Aorta (tissue), 5 donors: ENCODE measurements around the gene FKBP1C. TPM values are rescaled to one million over a fixed set of nuclear protein-coding genes. Genes with fewer than 3 reads are reported as not detected.
"Not testable (repeated sequence)": the region's sequence is repeated elsewhere in the genome, so short reads cannot be mapped to it uniquely, and the experiment has no call there.

Experiments used
- ATAC-seq: fragments of 200-7000 bp; cut with Tn5 transposase; one replicate; pipeline ENCODE4 v1.9.1; 2022; ENCODE audit warnings: moderate library complexity; ENCODE audit not compliant: low FRiP score
- DNase-seq, 2 donors: peaks; one replicate each; pipeline ENCODE4 v3.0.0-alpha.2; 2020
- H3K27ac ChIP-seq, 2 donors: one replicate each; pipeline ENCODE4 v1.5.1; 2013; ENCODE audit warnings: low read length in 2 of 2, mild to moderate bottlenecking in 2 of 2, moderate library complexity in 2 of 2, control low read depth in 1 of 2, inconsistent platforms in 1 of 2, low read depth in 1 of 2
- H3K27me3 ChIP-seq, 2 donors: one replicate each; pipeline ENCODE4 v1.6.1; 2013; ENCODE audit warnings: control low read depth in 1 of 2, low read length in 1 of 2, mild to moderate bottlenecking in 1 of 2, moderate library complexity in 1 of 2; ENCODE audit not compliant: insufficient read depth in 2 of 2, control insufficient read depth in 1 of 2
- H3K36me3 ChIP-seq, 2 donors: one replicate each; pipeline ENCODE4 v1.6.1; 2013; ENCODE audit warnings: control low read depth in 1 of 2, low read length in 1 of 2, mild to moderate bottlenecking in 1 of 2; ENCODE audit not compliant: insufficient read depth in 2 of 2, control insufficient read depth in 1 of 2
- H3K4me1 ChIP-seq, 2 donors: one replicate each; pipeline ENCODE4 v1.6.1; 2013; ENCODE audit warnings: low read length in 2 of 2, control low read depth in 1 of 2, mild to moderate bottlenecking in 1 of 2, moderate library complexity in 1 of 2; ENCODE audit not compliant: insufficient read depth in 2 of 2, control insufficient read depth in 1 of 2
- H3K4me3 ChIP-seq, 2 donors: one replicate each; pipeline ENCODE4 v1.5.1; 2013; ENCODE audit warnings: low read length in 2 of 2, control low read depth in 1 of 2, mild to moderate bottlenecking in 1 of 2
- H3K9me3 ChIP-seq: one replicate; pipeline ENCODE4 v1.6.1; 2013; ENCODE audit warnings: mild to moderate bottlenecking, low read length; ENCODE audit not compliant: control insufficient read depth
- WGBS, 2 donors: extraction: QIAGEN DNeasy Blood & Tissue Kit; methylation state at CpG; one replicate each; pipeline ENCODE4 v1.1.7; 2013; 5-methylcytosine and 5-hydroxymethylcytosine counted together
- intact Hi-C, 2 donors: fragments of 100-400 bp; cut with DNase I; formaldehyde crosslinking; loops; one replicate each; pipeline versions ENCODE4 v1.14.2 to v1.15.0; 2022
- long read RNA-seq, 2 donors: library from polyadenylated mRNA; unstranded; transcript quantifications; one replicate each; pipeline ENCODE4 v2.0.0, GENCODE V29; 2020 to 2021
- polyA plus RNA-seq, 2 donors: library from polyadenylated mRNA; stranded (reverse); fragments of 200-250 nt; gene quantifications; one replicate each; pipeline ENCODE4 v1.2.3, GENCODE V29; 2013
- total RNA-seq, 2 donors: library from RNA; stranded (reverse); fragmentation: NEBNext Ultra II Directional; extraction: Animal tissue kit (Norgen Biotek cat#: 25700); gene quantifications; one replicate each; pipeline ENCODE4 v1.2.1, GENCODE V29; 2021
- donor health status: healthy with polysubstance abuse.
- donor health status: Bipolar disorder and iron deficiency.
- donor health status: DM: no; HTN: no; CAD: no.
- donor health status: DM: no; HTN: no; CAD: no.
- donor health status: DM: yes; HTN: yes; CAD: no.

FKBP1C gene
- total RNA-seq (1 to 10 TPM in 1 of 2 donors, not detected in 1; 1.6 TPM), polyA plus RNA-seq (under 1 TPM; 0.38 to 0.54 TPM)
- long read RNA-seq, donor 1 = 0 reads
- long read RNA-seq, donor 2 = 0 reads

GRCh38 chr6:63211343-63211742, at the start of gene FKBP1C:
TSS of gene FKBP1C (plus strand) at chr6:63211469.
- H3K4me1 ChIP-seq, H3K27ac ChIP-seq, intact Hi-C loops, DNase-seq, H3K27me3 ChIP-seq, ATAC-seq, H3K4me3 ChIP-seq, H3K9me3 ChIP-seq, H3K36me3 ChIP-seq: not testable (repeated sequence)
- 92 to 95% methylated on average over 26 to 27 of the region's 27 CpGs for WGBS, 2 donors

- ATAC-seq, H3K4me3 ChIP-seq, H3K4me1 ChIP-seq, intact Hi-C loops, DNase-seq, H3K27me3 ChIP-seq, H3K27ac ChIP-seq, H3K9me3 ChIP-seq, H3K36me3 ChIP-seq: not testable (repeated sequence)
- WGBS, 2 donors = 86 to 89% methylated on average over 35 to 37 of the region's 37 CpGs
Measured at GRCh38 chr6:63164047-63164803, 47.0 kb upstream of the FKBP1C start.

- H3K27me3 ChIP-seq = no peaks in the 10 kb centered on the region
- ATAC-seq (no peak), DNase-seq (no peak)
- H3K4me1 ChIP-seq = no peaks in the 10 kb centered on the region
- no peaks in the 10 kb centered on the region for H3K9me3 ChIP-seq
- no peak overlapping the region for H3K4me3 ChIP-seq
- 73 to 78% methylated on average over 1 of the region's 1 CpG for WGBS, 2 donors
- no peaks in the 10 kb centered on the region for H3K36me3 ChIP-seq
- no peak overlapping the region for H3K27ac ChIP-seq
- intact Hi-C loops = loop anchor here in 1 of 2 donors (10.0 kb wide), 1 partner anchor 511 kb away; no protein-coding TSS in a partner anchor
Measured at GRCh38 chr6:63174173-63174572, 37.1 kb upstream of the FKBP1C start.

- intact Hi-C loops = loop anchor here in 1 of 2 donors (10.0 kb wide), 1 partner anchor 509 kb away; no protein-coding TSS in a partner anchor
- Histone ChIP-seq H3K36me3 (no peaks in the 10 kb centered on the region), H3K27me3 (no peaks in the 10 kb centered on the region), H3K4me3 (no peak overlapping the region), H3K9me3 (no peaks in the 10 kb centered on the region), H3K4me1 (no peaks in the 10 kb centered on the region), H3K27ac (no peak overlapping the region)
- no peak for DNase-seq
- 66 to 70% methylated on average over 5 of the region's 5 CpGs for WGBS, 2 donors
- no peak for ATAC-seq
Measured at GRCh38 chr6:63176181-63176580, 35.1 kb upstream of the FKBP1C start.

GRCh38 chr6:63180367-63180766, 30.9 kb upstream of the FKBP1C start:
- H3K27ac ChIP-seq = no peak overlapping the region
- no peak overlapping the region for H3K4me3 ChIP-seq
- H3K27me3 ChIP-seq = no peaks in the 10 kb centered on the region
- ATAC-seq (no peak), DNase-seq (no peak)
- no peaks in the 10 kb centered on the region for H3K4me1 ChIP-seq
- no peaks in the 10 kb centered on the region for H3K9me3 ChIP-seq
- intact Hi-C loops = no loop called here
- no peaks in the 10 kb centered on the region for H3K36me3 ChIP-seq

- ATAC-seq = no peak
- no peak overlapping the region for H3K4me3 ChIP-seq
Measured at GRCh38 chr6:63186970-63187369, 24.3 kb upstream of the FKBP1C start.

GRCh38 chr6:63188828-63189227, 22.4 kb upstream of the FKBP1C start:
- intact Hi-C loops = no loop called here
- H3K4me1 ChIP-seq = no peaks in the 10 kb centered on the region
- H3K9me3 ChIP-seq = no peaks in the 10 kb centered on the region
- H3K27me3 ChIP-seq = no peaks in the 10 kb centered on the region
- no peak overlapping the region for H3K27ac ChIP-seq
- H3K36me3 ChIP-seq = no peaks in the 10 kb centered on the region
- H3K4me3 ChIP-seq = no peak overlapping the region
- DNase-seq (no peak), ATAC-seq (no peak)

More at GRCh38 chr6:63186970-63187369, 24.3 kb upstream of the FKBP1C start:
- no peaks in the 10 kb centered on the region for H3K27me3 ChIP-seq
- H3K4me1 ChIP-seq = no peaks in the 10 kb centered on the region
- no peak for DNase-seq
- H3K27ac ChIP-seq = no peak overlapping the region
- intact Hi-C loops = no loop called here
- H3K36me3 ChIP-seq = no peaks in the 10 kb centered on the region
- H3K9me3 ChIP-seq = no peaks in the 10 kb centered on the region

GRCh38 chr6:63193324-63193723, 17.9 kb upstream of the FKBP1C start:
- no peak for DNase-seq
- WGBS, 2 donors = 86 to 88% methylated on average over 5 of the region's 5 CpGs
- no peaks in the 10 kb centered on the region for H3K27me3 ChIP-seq
- H3K27ac ChIP-seq = no peak overlapping the region
- no peaks in the 10 kb centered on the region for H3K4me1 ChIP-seq
- ATAC-seq = no peak
- no peaks in the 10 kb centered on the region for H3K36me3 ChIP-seq
- H3K9me3 ChIP-seq = no peaks in the 10 kb centered on the region
- no peak overlapping the region for H3K4me3 ChIP-seq
- intact Hi-C loops = no loop called here

GRCh38 chr6:63197741-63198140, 13.5 kb upstream of the FKBP1C start:
- Histone ChIP-seq H3K4me1 (no peaks in the 10 kb centered on the region), H3K36me3 (no peaks in the 10 kb centered on the region), H3K27ac (no peak overlapping the region), H3K27me3 (no peaks in the 10 kb centered on the region), H3K4me3 (no peak overlapping the region), H3K9me3 (no peaks in the 10 kb centered on the region)
- DNase-seq (no peak), ATAC-seq (no peak)
- intact Hi-C loops = no loop called here
